ENCODE measurements around the gene P2RX1. TPM values are rescaled to one million over a fixed set of nuclear protein-coding genes. Genes with fewer than 3 reads are reported as not detected.

P2RX1 gene
- total and polyA plus RNA-seq, 2 experiments from 2014 or later: 0.31 to 2.2 TPM

DNA sequence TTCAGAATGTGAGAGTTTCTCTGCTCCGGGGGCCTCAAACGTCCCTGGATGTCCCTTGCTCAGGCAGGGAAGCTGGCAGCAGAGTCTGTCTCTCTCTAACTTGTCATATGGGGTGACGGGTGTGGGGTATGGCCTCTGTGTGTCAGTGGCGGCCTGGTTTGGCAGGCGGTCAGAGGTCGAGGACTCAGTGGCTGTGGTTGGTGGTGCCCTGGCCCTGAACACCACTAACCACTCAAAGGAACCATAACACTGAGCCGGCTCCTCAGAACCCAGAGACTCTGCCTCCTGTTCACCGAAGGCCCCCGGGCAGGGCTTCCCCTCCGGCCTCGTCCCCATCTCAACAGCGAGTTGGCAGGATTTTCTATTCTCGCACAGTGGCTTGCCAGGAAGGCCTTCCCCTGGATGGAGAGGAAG lies 677 bp downstream of the P2RX1 start:
- Mint-ChIP-seq H3K36me3 (ENCODE audit: low read depth) (no peaks in the 10 kb centered on the region), H3K9me3 (no peaks in the 10 kb centered on the region), H3K27me3 (ENCODE audit: insufficient read depth, low read depth, poor library complexity) (peaks cover 7% of the 10 kb centered on the region), H3K4me3 (no peak overlapping the region), H3K4me1 (peaks cover 5% of the 10 kb centered on the region; the same call in 1 of the 3 replicates), H3K27ac (no peak overlapping the region)
- Histone ChIP-seq H3K4me2 (no peak overlapping the region), H3K27ac (ENCODE audit: low read depth) (no peak overlapping the region), H2AFZ (no peak overlapping the region), H3K36me3 (ENCODE audit: insufficient read depth) (no peaks in the 10 kb centered on the region), H3K79me2 (replicated peaks; ENCODE audit: insufficient read depth) (no peaks in the 10 kb centered on the region), H3K4me3 (no peak overlapping the region), H3F3A (replicated peaks; ENCODE audit: low read depth) (no peaks in the 10 kb centered on the region), H3K9me2 (ENCODE audit: insufficient read depth) (no peaks in the 10 kb centered on the region), H4K20me1 (replicated peaks; ENCODE audit: insufficient read depth) (no peaks in the 10 kb centered on the region), H3K4me1 (ENCODE audit: insufficient read depth) (no peaks in the 10 kb centered on the region; the same call in 1 of the 2 replicates), H3K27me3 (ENCODE audit: insufficient read depth) (no peaks in the 10 kb centered on the region)
- DNase-seq (ENCODE audit: low spot score): no peak
- ATAC-seq: no peak
- no peak for TF ChIP-seq EZH2 (IDR thresholded peaks at IDR 0.05; ENCODE audit: low read depth, unreplicated experiment)
- TF ChIP-seq NANOG (IDR thresholded peaks at IDR 0.05; ENCODE audit: borderline replicate concordance): no peak
- no peak for TF ChIP-seq ZNF114 (CRISPR knock-in tag; IDR thresholded peaks at IDR 0.05)
- no peak for TF ChIP-seq STAT1 (IDR thresholded peaks at IDR 0.05; ENCODE audit: unreplicated experiment)
- TF ChIP-seq EZH2phosphoT487 (IDR thresholded peaks at IDR 0.05; ENCODE audit: unreplicated experiment): no peak
- no peak for TF ChIP-seq ZNF331 (CRISPR knock-in tag; IDR thresholded peaks at IDR 0.05; ENCODE audit: low read depth)
- no peak for TF ChIP-seq POLR2AphosphoS5 (IDR thresholded peaks at IDR 0.05; ENCODE audit: low read depth)

DNA sequence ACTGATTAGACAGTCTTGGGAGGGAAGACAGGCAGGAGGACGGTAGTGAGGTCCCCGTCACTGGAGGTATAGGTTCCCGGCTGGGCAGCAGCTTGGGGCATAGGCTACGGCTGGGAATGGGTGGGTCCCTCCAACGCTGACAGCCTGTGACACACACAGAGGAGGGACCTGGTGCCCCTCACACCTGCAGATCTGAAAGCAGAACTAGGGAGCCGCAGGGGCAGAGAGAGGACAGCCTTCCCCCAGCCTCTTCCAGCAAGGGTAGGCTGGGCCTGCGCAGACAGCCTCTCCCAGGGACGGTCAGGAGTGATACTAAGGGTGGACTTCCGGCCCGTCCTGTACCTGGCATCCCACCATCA lies 2.0 kb downstream of the P2RX1 start:
- Histone ChIP-seq H3F3A (replicated peaks; ENCODE audit: low read depth) (no peaks in the 10 kb centered on the region), H3K27ac (ENCODE audit: low read depth) (no peak overlapping the region), H3K27me3 (ENCODE audit: insufficient read depth) (no peaks in the 10 kb centered on the region), H2AFZ (no peak overlapping the region), H3K4me2 (no peak overlapping the region), H3K4me1 (ENCODE audit: insufficient read depth) (no peaks in the 10 kb centered on the region; the same call in 1 of the 2 replicates), H3K36me3 (ENCODE audit: insufficient read depth) (no peaks in the 10 kb centered on the region), H4K20me1 (replicated peaks; ENCODE audit: insufficient read depth) (no peaks in the 10 kb centered on the region), H3K4me3 (no peak overlapping the region), H3K9me2 (ENCODE audit: insufficient read depth) (no peaks in the 10 kb centered on the region), H3K79me2 (replicated peaks; ENCODE audit: insufficient read depth) (no peaks in the 10 kb centered on the region)
- TF ChIP-seq, protein P1, sequence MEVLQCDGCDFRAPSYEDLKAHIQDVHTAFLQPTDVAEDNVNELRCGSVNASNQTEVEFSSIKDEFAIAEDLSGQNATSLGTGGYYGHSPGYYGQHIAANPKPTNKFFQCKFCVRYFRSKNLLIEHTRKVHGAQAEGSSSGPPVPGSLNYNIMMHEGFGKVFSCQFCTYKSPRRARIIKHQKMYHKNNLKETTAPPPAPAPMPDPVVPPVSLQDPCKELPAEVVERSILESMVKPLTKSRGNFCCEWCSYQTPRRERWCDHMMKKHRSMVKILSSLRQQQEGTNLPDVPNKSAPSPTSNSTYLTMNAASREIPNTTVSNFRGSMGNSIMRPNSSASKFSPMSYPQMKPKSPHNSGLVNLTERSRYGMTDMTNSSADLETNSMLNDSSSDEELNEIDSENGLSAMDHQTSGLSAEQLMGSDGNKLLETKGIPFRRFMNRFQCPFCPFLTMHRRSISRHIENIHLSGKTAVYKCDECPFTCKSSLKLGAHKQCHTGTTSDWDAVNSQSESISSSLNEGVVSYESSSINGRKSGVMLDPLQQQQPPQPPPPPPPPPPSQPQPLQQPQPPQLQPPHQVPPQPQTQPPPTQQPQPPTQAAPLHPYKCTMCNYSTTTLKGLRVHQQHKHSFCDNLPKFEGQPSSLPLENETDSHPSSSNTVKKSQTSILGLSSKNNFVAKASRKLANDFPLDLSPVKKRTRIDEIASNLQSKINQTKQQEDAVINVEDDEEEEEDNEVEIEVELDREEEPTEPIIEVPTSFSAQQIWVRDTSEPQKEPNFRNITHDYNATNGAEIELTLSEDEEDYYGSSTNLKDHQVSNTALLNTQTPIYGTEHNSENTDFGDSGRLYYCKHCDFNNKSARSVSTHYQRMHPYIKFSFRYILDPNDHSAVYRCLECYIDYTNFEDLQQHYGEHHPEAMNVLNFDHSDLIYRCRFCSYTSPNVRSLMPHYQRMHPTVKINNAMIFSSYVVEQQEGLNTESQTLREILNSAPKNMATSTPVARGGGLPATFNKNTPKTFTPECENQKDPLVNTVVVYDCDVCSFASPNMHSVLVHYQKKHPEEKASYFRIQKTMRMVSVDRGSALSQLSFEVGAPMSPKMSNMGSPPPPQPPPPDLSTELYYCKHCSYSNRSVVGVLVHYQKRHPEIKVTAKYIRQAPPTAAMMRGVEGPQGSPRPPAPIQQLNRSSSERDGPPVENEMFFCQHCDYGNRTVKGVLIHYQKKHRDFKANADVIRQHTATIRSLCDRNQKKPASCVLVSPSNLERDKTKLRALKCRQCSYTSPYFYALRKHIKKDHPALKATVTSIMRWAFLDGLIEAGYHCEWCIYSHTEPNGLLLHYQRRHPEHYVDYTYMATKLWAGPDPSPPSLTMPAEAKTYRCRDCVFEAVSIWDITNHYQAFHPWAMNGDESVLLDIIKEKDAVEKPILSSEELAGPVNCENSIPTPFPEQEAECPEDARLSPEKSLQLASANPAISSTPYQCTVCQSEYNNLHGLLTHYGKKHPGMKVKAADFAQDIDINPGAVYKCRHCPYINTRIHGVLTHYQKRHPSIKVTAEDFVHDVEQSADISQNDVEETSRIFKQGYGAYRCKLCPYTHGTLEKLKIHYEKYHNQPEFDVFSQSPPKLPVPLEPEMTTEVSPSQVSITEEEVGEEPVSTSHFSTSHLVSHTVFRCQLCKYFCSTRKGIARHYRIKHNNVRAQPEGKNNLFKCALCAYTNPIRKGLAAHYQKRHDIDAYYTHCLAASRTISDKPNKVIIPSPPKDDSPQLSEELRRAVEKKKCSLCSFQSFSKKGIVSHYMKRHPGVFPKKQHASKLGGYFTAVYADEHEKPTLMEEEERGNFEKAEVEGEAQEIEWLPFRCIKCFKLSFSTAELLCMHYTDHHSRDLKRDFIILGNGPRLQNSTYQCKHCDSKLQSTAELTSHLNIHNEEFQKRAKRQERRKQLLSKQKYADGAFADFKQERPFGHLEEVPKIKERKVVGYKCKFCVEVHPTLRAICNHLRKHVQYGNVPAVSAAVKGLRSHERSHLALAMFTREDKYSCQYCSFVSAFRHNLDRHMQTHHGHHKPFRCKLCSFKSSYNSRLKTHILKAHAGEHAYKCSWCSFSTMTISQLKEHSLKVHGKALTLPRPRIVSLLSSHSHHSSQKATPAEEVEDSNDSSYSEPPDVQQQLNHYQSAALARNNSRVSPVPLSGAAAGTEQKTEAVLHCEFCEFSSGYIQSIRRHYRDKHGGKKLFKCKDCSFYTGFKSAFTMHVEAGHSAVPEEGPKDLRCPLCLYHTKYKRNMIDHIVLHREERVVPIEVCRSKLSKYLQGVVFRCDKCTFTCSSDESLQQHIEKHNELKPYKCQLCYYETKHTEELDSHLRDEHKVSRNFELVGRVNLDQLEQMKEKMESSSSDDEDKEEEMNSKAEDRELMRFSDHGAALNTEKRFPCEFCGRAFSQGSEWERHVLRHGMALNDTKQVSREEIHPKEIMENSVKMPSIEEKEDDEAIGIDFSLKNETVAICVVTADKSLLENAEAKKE (CRISPR knock-in tag; IDR thresholded peaks at IDR 0.05): no peak
- Mint-ChIP-seq H3K27ac (no peak overlapping the region), H3K36me3 (ENCODE audit: low read depth) (no peaks in the 10 kb centered on the region), H3K9me3 (no peaks in the 10 kb centered on the region), H3K4me3 (no peak overlapping the region), H3K27me3 (ENCODE audit: insufficient read depth, low read depth, poor library complexity) (peaks cover 7% of the 10 kb centered on the region), H3K4me1 (peaks cover 5% of the 10 kb centered on the region; the same call in 1 of the 3 replicates)
- DNase-seq (ENCODE audit: low spot score) (no peak), ATAC-seq (no peak)
